ENCODE measurements around the gene CREBRF.

GRCh38 chr5:173099461-173099860, 43.3 kb downstream of the CREBRF start:
- no peak for TF ChIP-seq MYC (IDR thresholded peaks at IDR 0.05; ENCODE audit: borderline replicate concordance, low read length)
- TF ChIP-seq CTCF (IDR thresholded peaks at IDR 0.05): no peak
- TF ChIP-seq POLR2A (IDR thresholded peaks at IDR 0.05; ENCODE audit: low read length): no peak
- no peak for TF ChIP-seq E2F6 (IDR thresholded peaks at IDR 0.05; ENCODE audit: borderline replicate concordance, low read depth)
- no peak for TF ChIP-seq RFX5 (IDR thresholded peaks at IDR 0.05)
- no peak for TF ChIP-seq RCOR1 (IDR thresholded peaks at IDR 0.05; ENCODE audit: low read depth, low read length)
- TF ChIP-seq MAFK (IDR thresholded peaks at IDR 0.05; ENCODE audit: partially characterized antibody): no peak
